GM23248 (cell line): ENCODE measurements around the gene POLR2J2.
"Not testable (repeated sequence)": the region's sequence is repeated elsewhere in the genome, so short reads cannot be mapped to it uniquely, and the experiment has no call there.

ENCODE experiments used
- EZH2 ChIP-seq: fragments of 200-600 bp; sonication (generic); IDR thresholded peaks from 2 replicates; pipeline ENCODE4 v1.6.1; 2018; ENCODE audit warnings: antibody characterized with exemption, mild to moderate bottlenecking; ENCODE audit not compliant: insufficient read depth, poor library complexity, severe bottlenecking
- EZH2phosphoT487 ChIP-seq: fragments of 200-600 bp; sonication (generic); IDR thresholded peaks from 2 replicates; pipeline ENCODE4 v1.6.1; 2018; ENCODE audit warnings: antibody characterized with exemption, moderate library complexity, mild to moderate bottlenecking, low read depth; ENCODE audit not compliant: insufficient read depth

GRCh38 chr7:102634299-102634698 is 37.2 kb downstream of the POLR2J2 start:
- not testable (repeated sequence) for TF ChIP-seq EZH2, EZH2phosphoT487
